Mesendoderm (in vitro differentiated cells): ENCODE data around the gene NFATC1.

ENCODE experiments used
- DNase-seq: peaks from one replicate; pipeline ENCODE4 v3.0.0; 2013
- H2AK5ac ChIP-seq: 2 replicates; pipeline ENCODE4 v1.6.1; 2013; ENCODE audit warnings: low read length, inconsistent platforms
- H2BK120ac ChIP-seq: 2 replicates; pipeline ENCODE4 v1.6.1; 2013; ENCODE audit warnings: low read depth, mild to moderate bottlenecking, low read length, moderate library complexity, mixed read lengths
- H2BK15ac ChIP-seq: replicated peaks from 2 replicates; pipeline ENCODE4 v1.6.1; 2013; ENCODE audit warnings: low read depth, mild to moderate bottlenecking, moderate library complexity
- H2BK5ac ChIP-seq: 2 replicates; pipeline ENCODE4 v1.6.1; 2013; ENCODE audit warnings: low read length, inconsistent platforms
- H3K18ac ChIP-seq: 2 replicates; pipeline ENCODE4 v1.6.1; 2013; ENCODE audit warnings: mild to moderate bottlenecking, low read length, mixed read lengths
- H3K23ac ChIP-seq: one replicate; pipeline ENCODE4 v1.6.1; 2013; ENCODE audit warnings: low read length
- H3K27ac ChIP-seq: 2 replicates; pipeline ENCODE4 v1.5.1; 2013; ENCODE audit warnings: low read depth, mild to moderate bottlenecking, inconsistent platforms, low read length, moderate library complexity
- H3K27me3 ChIP-seq: 2 replicates; pipeline ENCODE4 v1.6.1; 2013; ENCODE audit warnings: low read length, control low read depth, mild to moderate bottlenecking, inconsistent platforms; ENCODE audit not compliant: insufficient read depth, poor library complexity
- H3K36me3 ChIP-seq: 2 replicates; pipeline ENCODE4 v1.6.1; 2013; ENCODE audit warnings: low read length, inconsistent platforms; ENCODE audit not compliant: control insufficient read depth, insufficient read depth
- H3K4ac ChIP-seq: one replicate; pipeline ENCODE4 v1.6.1; 2013; ENCODE audit warnings: low read depth, mild to moderate bottlenecking, low read length, moderate library complexity
- H3K4me1 ChIP-seq: 2 replicates; pipeline ENCODE4 v1.6.1; 2013; ENCODE audit warnings: low read depth, low read length, inconsistent platforms; ENCODE audit not compliant: control insufficient read depth
- H3K4me2 ChIP-seq: 2 replicates; pipeline ENCODE4 v1.6.1; 2013; ENCODE audit warnings: low read length
- H3K4me3 ChIP-seq: 2 replicates; pipeline ENCODE4 v1.5.1; 2013; ENCODE audit warnings: mild to moderate bottlenecking, low read length
- H3K56ac ChIP-seq: one replicate; pipeline ENCODE4 v1.6.1; 2013; ENCODE audit warnings: low read length
- H3K79me1 ChIP-seq: 2 replicates; pipeline ENCODE4 v1.6.1; 2013; ENCODE audit warnings: low read length, inconsistent platforms
- H3K79me2 ChIP-seq: 2 replicates; pipeline ENCODE4 v1.6.1; 2013; ENCODE audit warnings: mild to moderate bottlenecking, low read length; ENCODE audit not compliant: control insufficient read depth, insufficient read depth
- H3K9ac ChIP-seq: 2 replicates; pipeline ENCODE4 v1.6.1; 2013; ENCODE audit warnings: low read length, inconsistent platforms
- H4K5ac ChIP-seq: one replicate; pipeline ENCODE4 v1.6.1; 2013; ENCODE audit warnings: low read length
- H4K8ac ChIP-seq: one replicate; pipeline ENCODE4 v1.6.1; 2013; ENCODE audit warnings: low read depth, mild to moderate bottlenecking, control low read depth, low read length, moderate library complexity
- WGBS: extraction: QIAGEN DNeasy Blood & Tissue Kit; methylation state at CpG from one replicate; pipeline ENCODE4 v1.1.7; 2013; ENCODE audit warnings: low lambda C conversion rate, missing lambda C conversion rate; ENCODE audit not compliant: insufficient coverage; ENCODE audit errors: extremely low coverage; 5-methylcytosine and 5-hydroxymethylcytosine counted together

NFATC1 gene

GRCh38 chr18:79455261-79455660 lies 59.5 kb downstream of the NFATC1 start:
- H3K4me3 ChIP-seq: no peak overlapping the region
- H3K9ac ChIP-seq: no peak overlapping the region
- no CpG with 5 or more reads among the region's 26 CpGs for WGBS
- no peak overlapping the region for H4K8ac ChIP-seq
- H4K5ac ChIP-seq: no peak overlapping the region
- no peak overlapping the region for H3K4ac ChIP-seq
- H2AK5ac ChIP-seq: no peak overlapping the region
- H3K36me3 ChIP-seq: no peaks in the 10 kb centered on the region
- no peaks in the 10 kb centered on the region for H3K79me1 ChIP-seq
- DNase-seq: no peak
- no peak overlapping the region for H2BK15ac ChIP-seq
- H2BK120ac ChIP-seq: no peak overlapping the region
- H3K56ac ChIP-seq: no peak overlapping the region
- no peaks in the 10 kb centered on the region for H3K27me3 ChIP-seq
- H3K18ac ChIP-seq: no peak overlapping the region
- no peaks in the 10 kb centered on the region for H3K79me2 ChIP-seq
- H3K4me1 ChIP-seq: no peaks in the 10 kb centered on the region
- H3K23ac ChIP-seq: no peak overlapping the region
- H2BK5ac ChIP-seq: no peak overlapping the region
- H3K27ac ChIP-seq: no peak overlapping the region
- H3K4me2 ChIP-seq: no peak overlapping the region

GRCh38 chr18:79456105-79456980 lies 60.6 kb downstream of the NFATC1 start:
- Histone ChIP-seq H3K27ac (no peak overlapping the region), H3K56ac (no peak overlapping the region), H2BK5ac (no peak overlapping the region), H3K4ac (no peak overlapping the region), H4K5ac (no peak overlapping the region), H4K8ac (no peak overlapping the region), H3K18ac (no peak overlapping the region), H2BK15ac (no peak overlapping the region), H2BK120ac (no peak overlapping the region), H3K23ac (no peak overlapping the region), H3K9ac (no peak overlapping the region), H3K4me3 (no peak overlapping the region), H3K79me1 (no peaks in the 10 kb centered on the region), H3K4me2 (no peak overlapping the region), H3K4me1 (no peaks in the 10 kb centered on the region), H3K27me3 (no peaks in the 10 kb centered on the region), H3K79me2 (no peaks in the 10 kb centered on the region), H2AK5ac (no peak overlapping the region), H3K36me3 (no peaks in the 10 kb centered on the region)
- DNase-seq: no peak
- WGBS: no CpG with 5 or more reads among the region's 37 CpGs

GRCh38 chr18:79457239-79457638 lies 61.5 kb downstream of the NFATC1 start:
- Histone ChIP-seq H3K23ac (no peak overlapping the region), H3K27me3 (no peaks in the 10 kb centered on the region), H3K56ac (no peak overlapping the region), H3K18ac (no peak overlapping the region), H3K79me1 (no peaks in the 10 kb centered on the region), H3K79me2 (no peaks in the 10 kb centered on the region), H3K4ac (no peak overlapping the region), H3K4me3 (no peak overlapping the region), H2BK5ac (no peak overlapping the region), H2BK15ac (no peak overlapping the region), H3K9ac (no peak overlapping the region), H3K4me2 (no peak overlapping the region), H3K36me3 (no peaks in the 10 kb centered on the region), H2AK5ac (no peak overlapping the region), H2BK120ac (no peak overlapping the region), H4K8ac (no peak overlapping the region), H3K27ac (no peak overlapping the region), H4K5ac (no peak overlapping the region), H3K4me1 (no peaks in the 10 kb centered on the region)
- DNase-seq: no peak
- no CpG with 5 or more reads among the region's 12 CpGs for WGBS

- Histone ChIP-seq H2BK120ac (no peak overlapping the region), H3K36me3 (no peaks in the 10 kb centered on the region), H3K18ac (no peak overlapping the region), H2AK5ac (no peak overlapping the region), H3K27ac (no peak overlapping the region), H3K79me2 (no peaks in the 10 kb centered on the region), H3K9ac (no peak overlapping the region), H2BK15ac (no peak overlapping the region), H3K23ac (no peak overlapping the region), H3K56ac (no peak overlapping the region), H4K5ac (no peak overlapping the region), H3K4me1 (no peaks in the 10 kb centered on the region), H4K8ac (no peak overlapping the region), H3K27me3 (no peaks in the 10 kb centered on the region), H3K4me2 (no peak overlapping the region), H3K4ac (no peak overlapping the region), H3K79me1 (no peaks in the 10 kb centered on the region), H2BK5ac (no peak overlapping the region), H3K4me3 (no peak overlapping the region)
- no CpG with 5 or more reads among the region's 18 CpGs for WGBS
- no peak for DNase-seq
These were observed 61.9 kb downstream of the NFATC1 start for GRCh38 chr18:79457652-79458051.

- no peaks in the 10 kb centered on the region for H3K79me2 ChIP-seq
- H3K9ac ChIP-seq: no peak overlapping the region
- H3K27me3 ChIP-seq: no peaks in the 10 kb centered on the region
- H3K18ac ChIP-seq: no peak overlapping the region
- no peak overlapping the region for H2BK120ac ChIP-seq
- H3K4me2 ChIP-seq: no peak overlapping the region
- H2AK5ac ChIP-seq: no peak overlapping the region
- H3K4me3 ChIP-seq: no peak overlapping the region
- peak; percentile 71 for DNase-seq
- H3K4me1 ChIP-seq: no peaks in the 10 kb centered on the region
- no CpG with 5 or more reads among the region's 45 CpGs for WGBS
- H3K79me1 ChIP-seq: no peaks in the 10 kb centered on the region
- no peak overlapping the region for H3K23ac ChIP-seq
- no peak overlapping the region for H3K27ac ChIP-seq
- no peak overlapping the region for H3K4ac ChIP-seq
- no peak overlapping the region for H2BK15ac ChIP-seq
- no peak overlapping the region for H4K8ac ChIP-seq
- H3K36me3 ChIP-seq: no peaks in the 10 kb centered on the region
- H3K56ac ChIP-seq: no peak overlapping the region
- H2BK5ac ChIP-seq: no peak overlapping the region
- H4K5ac ChIP-seq: no peak overlapping the region
These were observed 62.6 kb downstream of the NFATC1 start for GRCh38 chr18:79458131-79458838.
